ENCODE data around the gene ITGAE. TPM values are rescaled to one million over a fixed set of nuclear protein-coding genes. Genes with fewer than 3 reads are reported as not detected.
A peak's percentile ranks its signal among the peaks of the same experiment; 100 is the strongest.

Gene ITGAE
- 10 to 100 TPM in 2 of 4 donors, 1 to 10 TPM in 2; 8.3 to 13.9 (median 9.6) TPM for total RNA-seq

DNA sequence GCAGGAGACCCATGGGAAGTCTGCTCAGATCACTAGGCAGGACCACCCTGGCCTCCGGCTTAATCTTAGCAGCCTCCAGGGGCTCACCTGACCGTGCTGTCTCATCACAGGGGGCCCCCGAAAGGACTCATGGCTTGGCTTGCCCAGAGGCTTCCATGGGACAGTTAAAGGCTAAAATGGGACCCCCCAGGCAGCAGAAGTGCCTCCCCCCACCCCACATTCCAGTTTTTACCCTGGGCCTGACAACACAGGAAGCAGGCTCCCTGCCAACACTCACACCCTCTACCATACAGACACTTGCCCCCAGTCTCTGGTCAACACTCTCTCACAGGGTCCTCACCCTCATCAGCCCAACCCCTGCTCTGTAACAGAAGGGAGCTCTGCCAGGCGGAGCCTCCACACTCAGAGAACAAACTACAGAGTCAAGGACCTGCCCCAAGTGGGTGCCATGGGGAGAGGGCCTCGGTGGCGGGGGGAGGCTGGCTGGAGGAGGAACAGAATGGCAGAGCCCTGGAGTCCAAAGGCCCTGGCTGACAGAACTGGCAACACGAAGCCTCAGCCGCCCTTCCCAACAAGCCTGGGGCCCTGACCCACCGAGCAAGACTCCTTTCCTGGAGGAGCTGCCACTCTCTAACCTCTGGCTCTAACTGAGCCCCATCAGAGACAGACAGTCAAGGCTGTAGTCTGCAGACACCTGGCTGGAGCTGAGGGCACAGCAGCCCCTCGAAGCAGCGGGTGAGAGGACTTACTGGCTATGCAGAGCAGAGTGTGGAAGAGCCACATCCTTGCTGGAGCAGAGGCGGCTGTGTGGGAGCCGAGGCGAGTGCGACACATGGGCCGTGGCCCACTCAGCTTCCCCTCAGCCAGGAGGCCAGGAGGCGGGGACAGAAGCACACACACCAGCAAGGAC is at the start of gene ITGAE:
ITGAE (minus strand) TSS at position 827 of the 910 bp plus-strand sequence; CDS start at position 783, 44 bp downstream.
- TF ChIP-seq CTCF (IDR thresholded peaks at IDR 0.05) = no peak
- TF ChIP-seq POLR2A (IDR thresholded peaks at IDR 0.05) = no peak
- intact Hi-C loops (cut with DNase I; ENCODE audit: low total_unique reads) = no loop called here
- DNase-seq (ENCODE audit: low spot score in 2 of 2) = peak in 1 of 2 donors; percentile 76
- H3K4me3 ChIP-seq (ENCODE audit: low read depth, poor library complexity, severe bottlenecking) = no peak within 1 kb of the TSS
- WGBS, 2 donors = 74 to 80% methylated on average over 16 to 17 of the region's 17 CpGs

- TF ChIP-seq POLR2A (IDR thresholded peaks at IDR 0.05) = no peak
- no peak for TF ChIP-seq CTCF (IDR thresholded peaks at IDR 0.05)
- intact Hi-C loops (cut with DNase I; ENCODE audit: low total_unique reads) = no loop called here
- WGBS, 2 donors = 76 to 83% methylated on average over 9 of the region's 9 CpGs
These were observed 47.3 kb upstream of the ITGAE start for GRCh38 chr17:3848229-3848835.

GRCh38 chr17:3847165-3847670 is 46.2 kb upstream of the ITGAE start:
- intact Hi-C loops (cut with DNase I; ENCODE audit: low total_unique reads) = no loop called here
- no peak overlapping the region for H3K4me3 ChIP-seq (ENCODE audit: low read depth, poor library complexity, severe bottlenecking)
- no peak for DNase-seq (ENCODE audit: low spot score in 2 of 2)
- WGBS, 2 donors = 94 to 96% methylated on average over 9 of the region's 9 CpGs
- TF ChIP-seq POLR2A (IDR thresholded peaks at IDR 0.05) (no peak), CTCF (IDR thresholded peaks at IDR 0.05) (no peak)

More at GRCh38 chr17:3848229-3848835, 47.3 kb upstream of the ITGAE start:
- no peak overlapping the region for H3K4me3 ChIP-seq (ENCODE audit: low read depth, poor library complexity, severe bottlenecking)
- DNase-seq (ENCODE audit: low spot score in 2 of 2) = no peak

DNA sequence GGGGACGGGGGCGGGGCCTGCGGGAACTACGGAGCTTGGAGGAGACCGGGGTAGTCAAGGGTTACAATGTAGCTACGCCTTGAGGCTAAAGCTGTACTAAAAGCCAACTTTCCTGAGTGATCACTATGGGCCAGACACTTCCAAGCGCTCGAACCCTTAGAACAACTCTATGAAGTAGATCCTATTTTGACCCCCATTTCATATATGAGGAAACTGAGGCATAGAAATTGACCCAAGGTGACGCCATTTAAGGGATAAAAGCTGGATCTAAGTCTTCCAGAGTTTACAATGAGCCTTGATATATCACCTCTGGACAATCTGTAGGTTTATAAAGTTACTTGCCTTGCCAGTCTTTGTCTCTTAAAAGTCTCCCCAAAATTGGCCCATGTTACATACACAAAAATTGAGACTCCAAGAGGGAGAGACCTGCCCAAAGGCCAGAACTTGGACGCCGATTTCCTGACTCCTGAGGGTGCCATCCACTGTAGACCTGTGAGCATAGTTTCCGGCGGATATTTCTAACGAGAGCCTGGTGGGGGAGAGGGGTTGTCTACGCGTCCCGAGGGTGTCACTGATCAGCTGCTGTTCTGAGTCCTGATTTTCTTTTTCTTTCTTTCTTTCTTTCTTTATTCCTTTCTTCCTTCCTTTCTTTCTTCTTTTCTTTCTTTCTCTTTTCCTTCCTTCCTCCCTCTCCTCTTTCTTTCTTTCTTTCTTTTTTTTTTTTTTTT is 45.6 kb upstream of the ITGAE start:
- H3K4me3 ChIP-seq (ENCODE audit: low read depth, poor library complexity, severe bottlenecking) = no peak overlapping the region
- no peak for DNase-seq (ENCODE audit: low spot score in 2 of 2)
- 47 to 52% methylated on average over 13 to 17 of the region's 17 CpGs for WGBS, 2 donors
- intact Hi-C loops (cut with DNase I; ENCODE audit: low total_unique reads) = no loop called here
- TF ChIP-seq CTCF (IDR thresholded peaks at IDR 0.05) (no peak), POLR2A (IDR thresholded peaks at IDR 0.05) (no peak)

DNA sequence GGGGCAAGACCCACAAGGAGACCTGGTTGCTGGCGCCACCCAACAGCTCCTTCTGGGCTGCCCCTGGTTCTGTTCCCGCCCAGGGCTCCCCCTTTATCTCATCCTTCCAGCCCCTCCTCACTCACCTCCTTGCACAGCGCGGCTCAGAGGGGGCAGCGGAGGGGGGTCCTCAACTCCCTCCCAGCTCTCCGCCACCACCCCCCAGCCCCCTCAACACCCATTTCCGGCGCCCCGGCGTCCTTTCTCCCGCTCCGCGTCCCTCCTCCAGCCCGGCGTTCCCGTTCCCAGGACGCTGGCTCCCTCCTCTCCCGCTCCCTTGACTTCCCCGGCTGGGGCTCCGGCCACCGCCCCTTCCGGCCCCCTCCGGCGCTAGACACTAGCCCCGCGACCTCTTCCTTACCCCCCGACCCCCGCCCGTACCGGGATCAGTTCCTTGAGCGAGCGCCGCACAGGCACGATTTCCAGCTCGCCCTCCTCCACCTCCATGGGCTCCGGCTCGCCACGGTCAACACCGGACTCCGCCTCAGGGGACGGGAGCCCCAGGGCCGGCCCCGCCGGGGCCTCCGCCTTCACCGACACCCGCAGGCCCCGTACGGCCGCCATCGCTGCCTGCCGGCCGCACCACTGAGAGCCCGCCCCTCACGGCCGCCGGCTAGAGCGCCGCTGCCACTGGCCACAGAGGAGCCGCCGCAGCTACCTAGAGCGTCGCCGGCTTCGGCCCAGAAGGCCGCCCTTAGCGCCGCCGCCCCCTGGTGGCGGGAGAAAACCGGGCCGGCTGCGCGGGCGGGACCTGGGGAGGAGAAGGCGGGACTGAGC is 44.8 kb upstream of the ITGAE start, which contains the start of gene NCBP3:
NCBP3 (minus strand) TSS at position 626 of the 816 bp plus-strand sequence; CDS start at position 603, 23 bp downstream.
- WGBS, 2 donors = 0 to 1% methylated on average over 41 to 65 of the region's 76 CpGs
- peak; percentile 81 to 97 for DNase-seq (ENCODE audit: low spot score in 2 of 2)
- peak in 2 of 3 donors; percentile 52 to 87 for TF ChIP-seq CTCF (IDR thresholded peaks at IDR 0.05)
- TF ChIP-seq POLR2A (IDR thresholded peaks at IDR 0.05) = peak in 1 of 2 donors; percentile 5
- intact Hi-C loops (cut with DNase I; ENCODE audit: low total_unique reads) = no loop called here
- H3K4me3 ChIP-seq (ENCODE audit: low read depth, poor library complexity, severe bottlenecking) = peak within 1 kb of the TSS; percentile 92

Measured in lower leg skin (tissue), 4 donors.